Coronary artery (tissue), 2 donors: ENCODE measurements around the gene FBXO46.

Experiments used
- DNase-seq: peaks from one replicate; pipeline ENCODE4 v3.0.0-alpha.2; 2017; ENCODE audit warnings: low spot score
- H3K27ac ChIP-seq, 2 donors: fragments of 200-600 bp; sonication (generic); one replicate each; pipeline ENCODE4 v1.5.1; 2016 to 2019
- H3K4me3 ChIP-seq: fragments of 200-600 bp; sonication (generic); 2 replicates; pipeline ENCODE4 v1.5.1; 2016; ENCODE audit warnings: mild to moderate bottlenecking, moderate library complexity
- TF ChIP-seq, protein P1 (sequence below): fragments of 200-600 bp; sonication (generic); IDR thresholded peaks from one replicate; pipeline ENCODE4 v1.5.1; 2019; ENCODE audit warnings: antibody characterized with exemption

Gene FBXO46

DNA sequence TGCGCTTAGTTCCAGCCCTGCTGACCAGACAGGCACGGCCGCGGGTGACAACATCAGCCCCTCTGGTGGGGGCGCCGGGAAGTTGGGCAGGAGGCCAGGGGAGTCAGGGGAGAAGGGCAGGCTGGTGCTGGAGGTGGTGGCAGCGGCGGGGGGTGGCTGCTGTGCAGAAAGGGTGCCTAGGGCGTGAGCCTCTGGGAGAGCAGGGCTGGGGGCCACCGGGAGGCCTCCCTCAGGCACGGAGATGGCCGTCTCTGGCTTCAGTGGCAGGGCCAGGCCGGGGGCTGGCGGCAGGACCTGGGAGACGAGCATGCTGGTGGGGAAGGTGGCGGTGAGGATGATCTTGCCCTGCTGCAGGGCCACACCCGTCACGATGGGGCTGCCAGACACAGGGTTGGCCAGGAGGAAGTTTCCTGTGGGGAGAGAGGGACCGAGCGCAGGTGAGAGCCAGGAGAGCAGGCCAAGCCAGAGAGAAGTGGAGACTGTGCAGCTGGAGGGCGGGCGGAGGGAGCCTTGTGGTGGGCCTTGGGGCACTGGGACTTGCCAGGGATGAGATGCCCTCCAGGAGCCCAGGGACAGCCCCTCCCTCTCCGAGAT is 35.1 kb upstream of the FBXO46 start:
- no peak for DNase-seq
- Histone ChIP-seq H3K27ac (peak overlapping the region; percentile 93 to 98), H3K4me3 (peak overlapping the region; percentile 87)
- TF ChIP-seq, protein P1, sequence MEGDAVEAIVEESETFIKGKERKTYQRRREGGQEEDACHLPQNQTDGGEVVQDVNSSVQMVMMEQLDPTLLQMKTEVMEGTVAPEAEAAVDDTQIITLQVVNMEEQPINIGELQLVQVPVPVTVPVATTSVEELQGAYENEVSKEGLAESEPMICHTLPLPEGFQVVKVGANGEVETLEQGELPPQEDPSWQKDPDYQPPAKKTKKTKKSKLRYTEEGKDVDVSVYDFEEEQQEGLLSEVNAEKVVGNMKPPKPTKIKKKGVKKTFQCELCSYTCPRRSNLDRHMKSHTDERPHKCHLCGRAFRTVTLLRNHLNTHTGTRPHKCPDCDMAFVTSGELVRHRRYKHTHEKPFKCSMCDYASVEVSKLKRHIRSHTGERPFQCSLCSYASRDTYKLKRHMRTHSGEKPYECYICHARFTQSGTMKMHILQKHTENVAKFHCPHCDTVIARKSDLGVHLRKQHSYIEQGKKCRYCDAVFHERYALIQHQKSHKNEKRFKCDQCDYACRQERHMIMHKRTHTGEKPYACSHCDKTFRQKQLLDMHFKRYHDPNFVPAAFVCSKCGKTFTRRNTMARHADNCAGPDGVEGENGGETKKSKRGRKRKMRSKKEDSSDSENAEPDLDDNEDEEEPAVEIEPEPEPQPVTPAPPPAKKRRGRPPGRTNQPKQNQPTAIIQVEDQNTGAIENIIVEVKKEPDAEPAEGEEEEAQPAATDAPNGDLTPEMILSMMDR: no peak

- Histone ChIP-seq H3K4me3 (peak overlapping the region; percentile 87), H3K27ac (peak overlapping the region; percentile 93 to 98)
- TF ChIP-seq, protein P1: no peak
- no peak for DNase-seq
Observed at GRCh38 chr19:45764945-45765701, 34.4 kb upstream of the FBXO46 start.

- H3K4me3 ChIP-seq: peak overlapping the region; percentile 87
- TF ChIP-seq, protein P1: no peak
- DNase-seq: no peak
- peak overlapping the region; percentile 93 to 98 for H3K27ac ChIP-seq
Observed at GRCh38 chr19:45764475-45764874, 33.8 kb upstream of the FBXO46 start.

DNA sequence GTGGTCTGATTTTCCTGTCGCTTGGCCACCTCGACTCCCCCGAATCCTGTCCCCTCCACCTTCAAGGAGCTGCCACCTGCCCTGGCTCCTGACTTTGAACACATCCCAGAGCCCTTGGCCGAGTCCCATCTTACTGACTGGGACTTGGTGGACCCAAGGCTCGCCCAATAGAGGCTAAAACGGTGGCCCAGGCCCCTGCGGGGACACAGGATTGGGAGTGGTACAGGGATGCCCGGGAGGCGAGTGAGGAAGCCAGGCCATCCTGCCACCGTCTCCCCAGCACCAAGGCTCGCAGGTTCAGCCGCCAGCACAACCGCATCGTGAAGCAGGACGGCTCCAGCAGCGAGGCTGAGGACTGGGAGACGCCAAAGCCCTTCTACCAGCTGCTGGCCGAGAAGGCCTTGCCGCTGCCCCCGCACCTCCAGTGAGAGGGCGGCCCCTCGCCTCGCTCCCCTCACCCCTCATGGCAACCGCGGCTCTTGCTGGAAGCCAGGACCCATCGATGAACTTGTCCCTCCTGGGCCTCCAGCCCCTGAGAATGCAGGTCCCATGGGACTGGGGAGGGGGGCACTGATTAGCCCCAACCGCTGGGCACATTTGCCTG is 33.1 kb upstream of the FBXO46 start:
- H3K27ac ChIP-seq: peak overlapping the region; percentile 3 to 98
- TF ChIP-seq, protein P1: no peak
- DNase-seq: no peak
- peak overlapping the region; percentile 87 for H3K4me3 ChIP-seq

DNA sequence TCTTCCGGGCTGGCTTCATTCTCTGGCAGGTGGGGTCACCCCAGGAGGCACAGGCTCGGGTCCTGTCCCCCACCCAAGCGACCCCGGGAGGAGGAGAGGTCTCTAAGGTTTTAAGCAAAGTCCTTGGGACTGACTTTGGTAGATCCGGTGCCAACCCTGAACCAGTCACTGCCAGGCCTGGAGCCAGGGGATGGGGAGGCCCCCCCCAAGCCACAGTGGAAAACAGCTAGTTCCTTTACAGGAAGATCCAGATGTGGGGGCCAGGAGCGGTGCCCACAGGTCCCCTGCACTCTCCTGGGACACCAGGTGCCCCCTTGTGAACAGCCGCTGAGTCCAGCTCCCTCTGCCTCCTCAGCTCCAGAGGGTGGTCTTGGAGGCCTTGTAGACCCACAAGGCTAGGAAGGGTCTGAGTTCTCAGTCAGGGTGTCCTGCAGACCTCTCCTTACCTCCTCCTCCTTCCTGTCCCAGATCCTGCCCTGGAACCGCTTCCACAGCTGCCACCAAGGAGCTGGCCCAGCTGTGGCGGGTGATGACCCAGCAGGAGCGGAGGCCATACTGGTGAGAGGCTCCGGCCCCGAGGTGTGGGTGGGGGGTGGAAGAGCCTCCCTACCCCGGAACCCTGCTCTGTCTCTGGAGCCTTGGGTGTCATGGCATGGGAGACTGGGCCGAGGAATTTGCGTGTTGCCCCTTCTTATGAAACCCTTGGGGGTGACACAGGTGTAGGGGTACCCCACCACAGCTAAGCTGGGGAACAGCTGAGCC is 32.4 kb upstream of the FBXO46 start:
- H3K4me3 ChIP-seq: no peak overlapping the region
- H3K27ac ChIP-seq: no peak overlapping the region
- TF ChIP-seq, protein P1: no peak
- DNase-seq: no peak

DNA sequence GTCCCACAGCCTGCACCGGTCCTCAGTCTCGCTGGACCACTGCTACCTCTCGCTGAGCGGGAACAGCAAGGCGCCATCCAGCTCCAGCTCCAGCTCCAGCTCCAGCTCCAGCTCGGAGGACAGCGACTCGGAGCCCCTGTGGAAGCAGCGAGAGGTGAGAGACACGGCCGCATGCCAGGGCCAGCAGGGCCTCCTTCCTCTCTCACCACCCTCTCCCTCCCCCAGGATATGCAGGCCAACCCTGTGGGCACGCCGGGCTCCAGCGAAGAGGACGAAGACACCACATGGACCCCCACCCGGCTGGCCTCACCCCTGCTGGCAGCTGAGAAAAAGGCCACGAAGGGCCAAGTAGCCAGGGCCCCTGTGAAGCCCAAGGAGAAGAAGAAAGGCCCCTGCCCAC is 31.0 kb upstream of the FBXO46 start:
- TF ChIP-seq, protein P1: no peak
- no peak overlapping the region for H3K27ac ChIP-seq
- H3K4me3 ChIP-seq: no peak overlapping the region
- no peak for DNase-seq
